H1 (cell line): ENCODE data around the gene SMG5. TPM values are rescaled to one million over a fixed set of nuclear protein-coding genes. Genes with fewer than 3 reads are reported as not detected.

Experiments
- NANOG ChIP-seq: IDR thresholded peaks from 2 replicates; pipeline ENCODE4 v1.6.1; 2011; ENCODE audit warnings: low read length, low read depth, mild to moderate bottlenecking, inconsistent platforms; ENCODE audit not compliant: insufficient read depth, poor library complexity, severe bottlenecking
- SRF ChIP-seq: IDR thresholded peaks from 2 replicates; pipeline ENCODE4 v1.6.1; 2011; ENCODE audit warnings: mild to moderate bottlenecking, low read depth, low read length, moderate library complexity
- TAF1 ChIP-seq: IDR thresholded peaks from 2 replicates; pipeline ENCODE4 v1.6.1; 2011; ENCODE audit warnings: mild to moderate bottlenecking, low read depth, low read length
- polyA plus RNA-seq, 7 experiments: library from polyadenylated mRNA; depleted of rRNA in 3 of 7; stranded (reverse) in 5 of 7; unstranded in 2 of 7; fragments of >200 nt in 5 of 7; fragments of 200-250 nt in 2 of 7; gene quantifications; 1 replicate in 5 of 7; 2 replicates in 1 of 7; 4 replicates in 1 of 7; pipeline versions ENCODE4 v1.2.1 to v1.2.3, GENCODE V29; 2011 to 2013; ENCODE audit warnings: missing spikeins in 2 of 7, mixed read lengths in 2 of 7
- total RNA-seq: library from RNA; stranded (reverse); fragmentation: NEBNext Ultra II Directional; extraction: Animal tissue kit (Norgen Biotek cat#: 25700); gene quantifications from 2 replicates; pipeline ENCODE4 v1.2.1, GENCODE V29; 2021

The SMG5 gene
- total and polyA plus RNA-seq, 2 of the 8 experiments (the other 6 are each of a cell fraction or from before 2014, with no cell fraction given): 32.7 to 98.0 TPM

- TF ChIP-seq NANOG (no peak), SRF (no peak), TAF1 (no peak)
Measured at GRCh38 chr1:156244712-156245111, 37.9 kb downstream of the SMG5 start (continued).
